AG10803 (cell line): Measurements from ENCODE around the gene ATP5F1E.

Experiments
- DNase-seq: peaks from one replicate; pipeline ENCODE4 v3.0.0; 2010; ENCODE audit warnings: low read depth
- H3K4me3 ChIP-seq: 2 replicates; pipeline ENCODE4 v1.5.1; 2011; ENCODE audit warnings: mild to moderate bottlenecking, low read length, control low read depth
- CTCF ChIP-seq: conservative IDR thresholded peaks from 2 replicates; pipeline ENCODE4 v1.5.1; 2011; ENCODE audit warnings: mild to moderate bottlenecking, low read length, control low read depth, inconsistent platforms

ATP5F1E gene

GRCh38 chr20:59071216-59071615, 39.1 kb upstream of the ATP5F1E start:
- TF ChIP-seq CTCF = no peak
- no peak overlapping the region for H3K4me3 ChIP-seq

GRCh38 chr20:59069026-59069425, 36.9 kb upstream of the ATP5F1E start:
- H3K4me3 ChIP-seq = no peak overlapping the region
- DNase-seq = no peak
- TF ChIP-seq CTCF = no peak

More at GRCh38 chr20:59071216-59071615, 39.1 kb upstream of the ATP5F1E start:
- no peak for DNase-seq

GRCh38 chr20:59068534-59068933, 36.4 kb upstream of the ATP5F1E start:
- no peak for TF ChIP-seq CTCF
- no peak overlapping the region for H3K4me3 ChIP-seq

GRCh38 chr20:59064214-59064722, 32.1 kb upstream of the ATP5F1E start:
- no peak overlapping the region for H3K4me3 ChIP-seq
- no peak for DNase-seq
- no peak for TF ChIP-seq CTCF

More at GRCh38 chr20:59068534-59068933, 36.4 kb upstream of the ATP5F1E start:
- no peak for DNase-seq

GRCh38 chr20:59063358-59064213, 31.5 kb upstream of the ATP5F1E start:
- no peak for TF ChIP-seq CTCF
- peak; percentile 9 for DNase-seq
- no peak overlapping the region for H3K4me3 ChIP-seq

- H3K4me3 ChIP-seq = no peak overlapping the region
- no peak for DNase-seq
- no peak for TF ChIP-seq CTCF
These were observed 29.9 kb upstream of the ATP5F1E start for GRCh38 chr20:59062081-59062480.

- no peak overlapping the region for H3K4me3 ChIP-seq
- no peak for DNase-seq
- TF ChIP-seq CTCF = peak; percentile 39
These were observed 23.2 kb upstream of the ATP5F1E start for GRCh38 chr20:59055302-59055701.
